Cardiac septum (tissue), 1 donor: ENCODE results near the gene NEK10. TPM values are rescaled to one million over a fixed set of nuclear protein-coding genes. Genes with fewer than 3 reads are reported as not detected.
"Not testable (repeated sequence)": the region's sequence is repeated elsewhere in the genome, so short reads cannot be mapped to it uniquely, and the experiment has no call there.

Experiments
- DNase-seq: peaks from one replicate; pipeline ENCODE4 v3.0.0-alpha.2; 2020; ENCODE audit warnings: low spot score
- intact Hi-C: fragments of 100-400 bp; cut with DNase I; formaldehyde crosslinking; loops from one replicate; pipeline ENCODE4 v1.14.0; 2022
- long read RNA-seq: library from polyadenylated mRNA; unstranded; transcript quantifications from one replicate; pipeline ENCODE4 v2.0.0, GENCODE V29; 2021
- total RNA-seq: library from RNA; stranded (reverse); fragmentation: NEBNext Ultra II Directional; extraction: Animal tissue kit (Norgen Biotek cat#: 25700); gene quantifications from one replicate; pipeline ENCODE4 v1.2.1, GENCODE V29; 2021
- donor health status: DM: no; HTN: no; CAD: no.

The NEK10 gene, protein sequence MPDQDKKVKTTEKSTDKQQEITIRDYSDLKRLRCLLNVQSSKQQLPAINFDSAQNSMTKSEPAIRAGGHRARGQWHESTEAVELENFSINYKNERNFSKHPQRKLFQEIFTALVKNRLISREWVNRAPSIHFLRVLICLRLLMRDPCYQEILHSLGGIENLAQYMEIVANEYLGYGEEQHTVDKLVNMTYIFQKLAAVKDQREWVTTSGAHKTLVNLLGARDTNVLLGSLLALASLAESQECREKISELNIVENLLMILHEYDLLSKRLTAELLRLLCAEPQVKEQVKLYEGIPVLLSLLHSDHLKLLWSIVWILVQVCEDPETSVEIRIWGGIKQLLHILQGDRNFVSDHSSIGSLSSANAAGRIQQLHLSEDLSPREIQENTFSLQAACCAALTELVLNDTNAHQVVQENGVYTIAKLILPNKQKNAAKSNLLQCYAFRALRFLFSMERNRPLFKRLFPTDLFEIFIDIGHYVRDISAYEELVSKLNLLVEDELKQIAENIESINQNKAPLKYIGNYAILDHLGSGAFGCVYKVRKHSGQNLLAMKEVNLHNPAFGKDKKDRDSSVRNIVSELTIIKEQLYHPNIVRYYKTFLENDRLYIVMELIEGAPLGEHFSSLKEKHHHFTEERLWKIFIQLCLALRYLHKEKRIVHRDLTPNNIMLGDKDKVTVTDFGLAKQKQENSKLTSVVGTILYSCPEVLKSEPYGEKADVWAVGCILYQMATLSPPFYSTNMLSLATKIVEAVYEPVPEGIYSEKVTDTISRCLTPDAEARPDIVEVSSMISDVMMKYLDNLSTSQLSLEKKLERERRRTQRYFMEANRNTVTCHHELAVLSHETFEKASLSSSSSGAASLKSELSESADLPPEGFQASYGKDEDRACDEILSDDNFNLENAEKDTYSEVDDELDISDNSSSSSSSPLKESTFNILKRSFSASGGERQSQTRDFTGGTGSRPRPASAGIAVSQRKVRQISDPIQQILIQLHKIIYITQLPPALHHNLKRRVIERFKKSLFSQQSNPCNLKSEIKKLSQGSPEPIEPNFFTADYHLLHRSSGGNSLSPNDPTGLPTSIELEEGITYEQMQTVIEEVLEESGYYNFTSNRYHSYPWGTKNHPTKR
- total RNA-seq: 3.3 TPM
- long read RNA-seq, partial matches to known transcripts: 0 of 3 reads
- long read RNA-seq, other reads (novel, unspliced or antisense): 3 of 3 reads

DNA sequence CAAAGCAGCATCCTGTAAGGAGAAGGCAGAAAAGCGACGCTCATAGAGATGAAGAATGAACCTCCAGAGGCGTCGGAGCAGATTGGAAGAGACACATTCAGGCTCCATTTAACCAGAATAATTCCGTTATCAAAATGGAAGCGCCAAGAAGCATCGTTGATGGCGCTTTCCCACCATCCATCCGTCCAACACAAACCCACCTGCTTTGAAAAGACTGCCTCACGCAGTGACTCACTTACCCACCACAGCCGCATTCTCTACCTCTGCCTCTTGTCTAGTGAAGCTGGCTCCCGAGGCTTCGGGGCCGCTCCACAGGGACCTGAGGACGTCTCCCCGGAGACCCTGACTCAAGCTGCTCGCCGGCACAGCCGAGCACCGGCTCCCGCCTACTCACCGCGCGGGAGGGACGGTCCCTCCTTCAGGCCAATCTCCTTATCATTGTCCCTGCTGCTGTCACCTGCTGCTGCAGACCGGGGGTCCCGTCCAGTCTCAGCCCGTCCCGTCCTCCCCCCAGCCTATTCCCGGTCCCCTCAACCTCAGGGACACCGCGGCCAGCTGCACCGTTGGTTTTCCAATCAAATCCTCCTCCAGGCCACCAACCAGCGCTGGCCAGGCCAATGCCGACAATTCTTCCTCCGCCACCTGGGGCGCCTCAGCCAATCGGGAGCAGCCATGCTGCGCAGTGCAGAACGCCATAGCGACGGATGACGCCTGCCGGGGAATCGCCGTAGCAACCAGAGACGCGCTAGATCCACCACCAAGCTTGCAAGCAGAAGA, at the start of gene NEK10:
Gene NEK10 (minus strand): TSS at position 553 of the 777 bp plus-strand sequence. CDS start 16,501 bp downstream, outside the sequence.
- peak; percentile 91 for DNase-seq
- intact Hi-C loops: no loop called here

DNA sequence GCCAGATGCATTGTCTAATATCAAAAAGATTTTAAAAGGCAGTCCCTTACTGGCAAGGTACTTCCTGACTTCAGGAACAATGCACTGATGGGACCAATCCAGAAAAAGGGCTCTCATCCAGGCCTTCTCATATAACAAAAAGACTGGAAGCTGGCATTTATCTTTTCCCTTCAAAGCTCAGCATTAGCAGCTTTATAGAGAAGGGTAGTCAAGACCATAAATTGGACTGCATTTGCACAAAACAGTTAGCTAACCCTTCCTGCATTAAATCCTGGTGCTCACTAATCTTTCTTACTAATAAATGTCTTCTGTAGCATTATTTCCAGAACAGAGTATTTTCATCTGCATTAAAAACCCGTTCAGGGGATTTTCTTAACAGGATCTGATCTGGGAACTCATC, 46.0 kb upstream of the NEK10 start:
- intact Hi-C loops: no loop called here
- no peak for DNase-seq

DNA sequence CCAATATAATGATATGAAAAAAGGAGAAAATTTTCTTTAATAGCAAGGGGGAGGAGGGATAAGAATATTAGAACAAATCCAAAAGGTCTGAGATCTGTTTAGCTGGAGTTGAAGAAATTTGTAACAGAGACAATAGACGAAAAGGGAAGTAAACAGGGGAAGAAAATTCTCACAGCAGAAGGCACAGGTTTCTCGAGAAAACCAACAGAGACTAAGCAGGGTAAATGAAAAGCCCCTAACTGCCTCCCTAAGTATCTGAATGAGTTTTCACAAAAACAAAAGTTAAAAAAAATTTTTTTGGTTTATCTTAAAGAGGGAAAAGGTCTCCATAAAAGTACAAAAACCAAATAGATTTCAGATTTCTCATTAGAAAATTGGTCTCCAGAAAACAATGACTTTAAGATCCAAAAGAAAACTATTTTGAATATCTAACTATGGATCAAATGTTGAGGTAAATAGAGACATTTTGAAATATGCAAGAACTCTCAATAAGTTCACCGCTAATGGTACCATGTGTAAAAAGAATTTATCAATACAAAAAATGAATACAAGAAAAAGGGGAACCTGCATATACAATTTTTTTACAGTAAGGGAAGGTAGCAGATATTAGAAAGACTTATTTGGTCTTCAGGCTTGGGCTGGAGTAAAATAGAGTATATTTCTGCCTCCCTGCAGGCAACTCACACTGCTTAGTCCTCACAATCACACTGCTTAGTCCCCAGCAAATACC, 23.9 kb upstream of the NEK10 start:
- intact Hi-C loops: no loop called here
- DNase-seq: no peak

DNA sequence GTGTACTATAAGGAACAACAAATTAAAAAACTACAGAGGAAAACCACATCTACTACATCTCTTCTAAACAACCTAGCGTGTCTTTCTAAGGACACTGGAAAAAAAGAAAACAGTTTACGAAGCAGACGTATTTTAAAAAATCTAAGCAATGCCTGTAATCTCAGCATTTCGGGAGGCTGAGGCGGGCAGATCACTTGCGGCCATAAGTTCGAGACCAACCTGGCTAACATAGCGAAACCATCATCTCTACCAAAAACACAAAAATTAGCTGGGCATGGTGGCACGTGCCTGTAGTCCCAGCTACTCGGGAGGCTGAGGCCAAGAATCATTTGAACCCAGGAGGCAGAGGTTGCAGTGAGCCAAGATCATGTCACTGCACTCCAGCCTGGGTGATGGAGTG, 23.2 kb upstream of the NEK10 start:
- DNase-seq, intact Hi-C loops: not testable (repeated sequence)

DNA sequence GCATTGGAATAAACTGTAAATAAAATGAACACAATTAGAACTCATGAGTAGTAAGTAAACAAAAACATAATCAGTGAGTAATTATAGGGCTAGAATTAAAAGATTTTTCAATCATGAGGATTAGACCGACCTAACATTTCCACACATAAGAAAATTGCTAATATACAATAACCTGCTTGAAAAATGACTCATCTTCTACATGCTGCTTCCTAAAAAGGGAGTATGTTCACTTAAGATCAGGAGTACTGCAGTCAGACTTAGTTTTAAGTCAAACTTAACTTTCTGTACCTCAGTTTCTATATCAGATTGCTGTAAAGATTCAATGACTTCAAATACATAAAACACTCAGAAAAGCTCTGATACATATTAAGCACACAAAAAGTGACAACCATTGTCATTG, 22.6 kb upstream of the NEK10 start:
- no peak for DNase-seq
- intact Hi-C loops: no loop called here

DNA sequence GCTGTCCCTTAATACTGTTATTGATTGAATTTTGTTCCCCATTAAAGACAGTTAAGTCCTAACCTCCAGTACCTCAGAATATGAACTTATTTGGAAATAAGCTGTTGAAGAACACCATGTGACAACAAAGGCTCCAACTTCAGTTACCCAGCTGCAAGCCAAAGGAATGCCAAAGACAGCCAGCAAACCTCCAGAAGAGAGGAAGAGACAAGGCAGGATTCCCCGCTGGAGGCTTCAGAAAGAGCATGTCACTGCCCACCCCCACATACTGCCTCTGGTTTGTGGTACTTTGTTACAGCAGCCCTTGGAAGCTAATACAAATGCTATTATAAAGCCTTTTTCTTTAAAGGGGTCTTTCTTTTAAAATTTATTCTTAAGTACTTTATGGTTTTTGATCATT, 18.4 kb upstream of the NEK10 start:
- DNase-seq: no peak
- intact Hi-C loops: no loop called here

DNA sequence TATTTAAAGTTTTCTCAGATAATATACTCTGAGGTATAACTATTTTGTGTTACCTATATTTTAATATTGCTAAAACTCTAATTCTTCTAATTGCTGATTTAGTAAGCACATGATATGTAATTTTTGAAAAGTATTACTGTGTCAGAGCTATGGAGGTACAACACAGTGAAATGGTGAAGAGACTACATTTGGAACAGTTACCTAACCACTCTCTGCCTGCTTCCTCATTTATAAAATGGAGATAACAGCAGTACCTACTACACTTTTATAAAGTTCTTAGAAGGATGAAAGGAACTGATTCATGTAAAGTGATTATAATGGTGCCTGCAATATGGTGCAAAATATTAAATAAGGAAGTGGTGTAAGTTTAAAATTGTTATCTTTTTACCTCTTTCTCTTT, 16.3 kb upstream of the NEK10 start:
- intact Hi-C loops: no loop called here
- no peak for DNase-seq

DNA sequence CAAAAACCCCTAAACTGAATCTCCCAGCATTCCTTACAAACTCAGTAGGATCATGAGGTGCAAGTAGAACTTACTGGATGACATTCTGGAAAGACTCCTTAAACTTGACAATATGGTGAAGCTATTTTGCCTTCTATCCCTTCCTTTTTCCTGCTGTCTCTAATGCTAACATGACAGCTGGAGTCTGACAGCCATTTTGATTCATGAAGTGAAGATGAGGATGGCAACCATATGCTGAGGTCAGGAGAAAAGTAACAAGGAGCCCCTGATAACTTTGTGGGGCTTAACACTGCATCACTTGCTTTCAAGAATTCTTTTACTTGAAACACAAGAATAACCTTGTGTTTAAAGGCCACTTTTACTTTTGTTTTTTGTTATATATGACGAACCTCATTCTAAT, 15.0 kb upstream of the NEK10 start:
- DNase-seq: no peak
- intact Hi-C loops: no loop called here

DNA sequence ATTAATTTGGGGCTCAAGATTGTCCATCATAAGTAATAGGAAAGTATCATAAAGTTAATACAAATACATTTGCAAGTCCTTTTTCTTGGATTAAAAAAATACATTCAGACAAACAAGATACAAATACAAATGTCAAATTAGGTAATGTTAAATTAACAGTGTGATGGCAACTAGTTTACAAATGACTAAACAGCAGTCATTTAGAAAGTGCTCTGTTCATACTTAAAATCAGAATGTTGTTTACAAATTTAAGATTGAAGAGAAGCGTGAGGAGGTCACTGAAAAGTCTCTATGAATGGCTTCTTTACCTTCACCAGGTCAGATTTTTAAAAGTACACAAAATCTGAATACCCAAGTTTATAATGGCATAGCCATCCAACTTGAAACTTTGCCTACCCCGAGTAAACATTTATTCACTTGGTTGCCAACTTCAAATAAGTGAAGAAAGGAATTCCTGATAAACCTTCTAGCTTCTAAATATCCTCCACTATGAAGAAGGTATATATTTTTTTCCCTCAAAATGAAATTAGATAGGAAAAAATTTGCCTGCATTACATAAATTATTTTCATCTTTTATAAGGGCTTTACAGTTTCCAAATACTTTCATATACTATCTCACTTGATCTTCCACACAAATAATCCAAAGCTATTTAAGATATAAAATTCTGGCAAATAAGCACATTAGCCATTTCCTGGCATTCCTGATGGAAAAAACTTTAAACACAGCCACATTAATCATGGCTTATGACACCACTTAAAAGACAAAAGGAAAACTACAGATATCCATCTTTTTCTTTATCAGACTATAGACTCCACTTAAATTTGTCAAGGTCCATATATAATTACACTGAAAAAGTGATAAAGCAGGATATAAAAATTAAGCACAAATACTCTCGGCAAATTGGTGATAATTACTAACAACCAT, 11.5 kb upstream of the NEK10 start:
- no peak for DNase-seq
- intact Hi-C loops: no loop called here

DNA sequence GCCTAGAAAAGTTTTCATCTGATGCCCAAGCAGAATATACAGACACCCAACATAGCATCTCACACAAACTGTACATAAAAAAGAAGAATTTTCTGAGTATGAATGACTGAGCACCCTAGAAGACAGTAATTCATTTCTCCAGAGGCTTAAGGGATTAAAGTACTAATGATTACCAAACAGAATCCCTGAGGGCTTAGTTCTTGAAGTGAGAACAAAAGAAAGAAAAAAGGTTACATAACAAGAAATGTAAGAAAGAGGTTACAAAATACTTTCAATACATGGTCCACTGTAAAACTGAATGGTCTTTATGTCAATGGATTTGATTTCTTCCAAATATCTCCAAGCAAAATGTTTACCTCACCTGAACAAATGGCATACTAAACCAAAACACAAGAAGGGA, 9.1 kb upstream of the NEK10 start:
- intact Hi-C loops: no loop called here
- no peak for DNase-seq

DNA sequence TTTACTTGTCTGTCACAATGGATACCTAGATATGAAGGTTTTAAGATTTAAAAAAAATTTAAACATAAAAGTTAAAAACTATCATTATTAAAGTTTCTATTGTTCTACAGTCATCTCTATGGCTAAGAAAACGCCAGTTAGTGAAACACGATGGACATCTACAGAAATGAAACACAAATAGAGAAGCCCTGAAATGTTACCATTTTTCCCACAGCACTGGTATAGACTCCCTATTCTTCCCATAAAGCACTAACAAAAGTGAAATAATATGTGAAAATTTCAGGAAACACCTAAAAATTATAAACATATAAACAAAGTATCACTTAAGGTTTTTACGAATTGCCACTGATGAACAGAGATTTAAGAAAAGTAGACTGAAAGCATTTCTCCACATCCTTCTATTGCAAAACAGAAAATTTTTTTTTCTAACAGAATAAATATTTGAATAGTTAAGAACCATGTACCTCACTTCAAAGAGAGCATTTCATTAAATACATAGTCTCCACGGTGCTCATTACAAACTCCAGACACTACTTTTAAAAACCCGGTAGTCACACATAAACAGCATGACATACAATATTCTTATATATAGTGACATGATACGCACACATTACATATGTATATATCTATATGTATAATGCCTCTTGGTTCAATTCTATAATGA, 7.1 kb upstream of the NEK10 start:
- DNase-seq: no peak
- intact Hi-C loops: no loop called here

DNA sequence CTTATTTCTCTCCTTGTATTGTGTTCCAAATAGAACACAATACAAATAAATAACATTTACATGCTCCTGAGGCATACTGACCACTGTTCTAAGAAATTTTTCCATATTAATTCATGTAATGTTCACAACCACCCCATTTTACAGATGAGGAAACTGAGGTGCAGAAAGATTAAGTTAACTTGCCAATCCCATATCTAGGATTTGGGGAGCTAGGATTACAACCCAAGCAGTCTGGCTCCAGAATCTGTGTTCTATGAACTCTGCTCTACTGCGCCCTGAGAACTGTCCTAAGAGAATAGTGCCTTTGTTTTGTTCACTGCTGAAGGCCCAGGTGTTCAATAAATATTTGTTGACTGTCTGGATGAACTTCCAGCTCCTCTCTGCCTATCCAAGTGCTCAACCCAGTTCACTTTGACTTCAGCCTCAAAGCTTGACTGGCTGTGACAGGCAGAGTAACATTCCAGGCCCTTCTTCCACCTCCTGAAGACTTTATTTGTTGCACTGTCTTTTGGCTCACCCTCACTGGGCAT, 3.1 kb downstream of the NEK10 start:
- intact Hi-C loops: no loop called here
- no peak for DNase-seq

DNA sequence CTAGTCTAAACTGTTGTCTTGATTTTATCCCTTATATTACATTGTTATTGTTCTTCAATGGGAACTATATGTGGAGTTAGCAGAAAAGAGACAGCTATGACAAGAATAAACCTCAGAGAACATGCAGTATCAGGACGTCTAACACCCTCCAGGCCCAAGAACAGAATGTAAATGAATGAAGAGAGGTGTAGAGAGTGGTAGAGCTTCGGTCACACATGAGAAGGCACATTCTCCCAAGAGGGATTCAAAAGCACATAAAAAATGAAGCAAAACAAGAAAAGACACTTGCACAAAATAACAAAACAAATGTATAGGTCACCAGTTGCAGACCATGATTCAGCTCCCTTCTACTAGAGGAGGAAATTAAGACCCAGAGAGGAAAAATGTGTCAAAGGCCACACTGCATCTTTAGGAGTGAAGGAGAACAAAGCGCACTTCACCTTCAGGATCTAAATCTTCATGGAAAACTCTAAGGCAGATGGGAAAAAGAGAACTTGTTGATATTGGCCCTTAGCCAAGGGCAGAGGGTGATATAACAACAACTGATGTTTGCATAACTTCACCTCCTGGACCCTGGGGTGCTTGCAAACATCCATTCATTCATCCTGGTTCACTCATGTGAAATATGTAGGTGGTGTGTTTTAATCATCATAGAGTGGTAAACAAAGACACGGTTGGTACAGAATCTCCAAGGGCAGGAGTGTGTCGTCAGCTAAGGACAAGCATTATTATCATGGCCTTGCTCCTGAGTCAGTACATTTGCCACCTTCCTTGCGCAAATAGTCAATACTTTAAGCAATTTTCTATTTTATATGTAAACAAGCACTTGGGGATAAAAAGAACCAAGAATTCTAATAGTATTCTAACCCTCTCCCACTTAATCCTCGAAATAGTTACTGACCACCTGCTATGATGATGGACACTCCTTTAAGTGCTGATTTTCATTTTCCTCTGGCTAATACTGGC, 8.8 kb downstream of the NEK10 start:
- DNase-seq: no peak
- intact Hi-C loops: no loop called here

DNA sequence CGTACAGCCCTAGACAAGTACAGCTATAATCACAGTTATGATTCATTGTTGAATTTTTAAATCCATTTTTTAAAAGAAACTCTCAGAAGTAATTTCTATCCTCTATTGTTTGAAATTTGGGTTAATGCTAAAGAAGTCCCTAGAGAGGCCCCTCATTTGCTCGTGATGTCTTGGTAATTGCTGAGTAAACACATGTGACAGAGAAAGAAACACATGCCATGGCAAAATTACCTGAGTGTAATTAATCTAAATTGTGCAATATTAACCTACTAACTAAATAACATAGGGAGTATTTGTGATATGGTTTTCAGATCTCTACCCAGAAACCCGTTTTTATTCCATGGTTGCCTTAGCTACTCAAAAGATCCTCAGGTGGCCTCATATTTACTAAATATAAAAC, 10.8 kb downstream of the NEK10 start:
- DNase-seq: no peak
- intact Hi-C loops: no loop called here

DNA sequence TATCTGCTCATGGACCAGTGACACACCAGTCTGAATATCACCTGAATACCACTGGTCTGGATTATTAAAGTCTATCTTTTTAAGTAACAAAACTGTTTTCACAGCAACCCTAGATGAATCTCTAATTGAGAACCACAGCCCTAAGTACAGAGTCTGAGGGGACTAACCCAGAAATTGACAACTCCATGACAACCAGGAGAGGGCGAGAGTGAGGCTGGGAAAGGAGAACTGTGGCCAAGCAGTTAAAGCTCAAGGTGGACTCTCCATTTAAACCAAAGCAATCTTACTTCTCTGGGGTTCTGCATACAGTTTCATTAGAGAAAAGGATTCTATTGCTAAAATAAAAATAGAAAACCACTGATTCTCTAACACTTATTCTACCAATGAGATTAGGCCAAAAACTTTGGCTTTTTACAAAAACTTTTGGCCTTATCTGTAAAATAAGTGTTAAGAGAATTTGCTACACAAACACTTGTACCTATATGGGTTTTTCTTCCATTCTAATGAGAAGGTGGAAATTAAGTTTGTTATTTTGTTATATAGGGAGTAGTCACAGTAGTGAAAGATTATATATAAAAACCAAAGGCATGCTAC, 11.4 kb downstream of the NEK10 start:
- no peak for DNase-seq
- intact Hi-C loops: no loop called here

DNA sequence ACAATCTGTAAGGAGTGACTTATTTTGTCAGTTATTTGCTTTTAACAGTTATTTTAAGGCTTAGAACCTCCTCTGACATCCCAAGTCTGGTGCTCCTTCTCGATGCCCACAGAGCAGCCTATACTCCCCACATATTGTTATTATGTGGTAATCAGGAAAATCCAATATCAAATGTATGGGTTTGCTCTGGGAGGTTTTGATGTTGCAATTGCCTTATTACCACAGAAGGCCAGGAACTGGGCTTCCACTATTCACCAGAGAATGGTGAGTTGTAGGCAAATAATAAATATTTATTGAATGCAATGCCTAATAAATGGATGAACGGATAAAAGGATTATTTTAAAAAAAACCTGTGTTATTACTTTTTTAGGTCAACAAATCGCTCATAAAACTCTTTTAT, 12.2 kb downstream of the NEK10 start:
- intact Hi-C loops: no loop called here
- no peak for DNase-seq
